H1 (cell line): ENCODE measurements around the gene GRB7. TPM values are rescaled to one million over a fixed set of nuclear protein-coding genes. Genes with fewer than 3 reads are reported as not detected.

Experiments
- CTCF ChIA-PET: fragments of 300-600 bp; sonication (Branson Sonifier 250); formaldehyde crosslinking; loops from one replicate; lab custom pipeline; 2021; ENCODE audit not compliant: partially characterized antibody; lab: Charles Lee
- POLR2A ChIA-PET: fragments of 300-600 bp; sonication (Branson Sonifier 250); formaldehyde crosslinking; loops from one replicate; lab custom pipeline; 2021; ENCODE audit warnings: inconsistent platforms; ENCODE audit not compliant: partially characterized antibody; lab: Charles Lee
- DNase-seq, 2 experiments: peaks; one replicate each; pipeline versions ENCODE4 v3.0.0 to v3.0.0-alpha.2; 2010 to 2022; ENCODE audit warnings: low spot score in 2 of 2, low read depth in 1 of 2, mixed read lengths in 1 of 2
- FAIRE-seq: peaks from 2 replicates; lab custom pipeline; 2011; peaks lifted over from hg19 to GRCh38; lab: Jason Lieb, UNC
- H2AFZ ChIP-seq: 2 replicates; pipeline ENCODE4 v1.8.1; 2012; ENCODE audit warnings: low read length, inconsistent platforms
- H2AK5ac ChIP-seq: 2 replicates; pipeline ENCODE4 v1.6.1; 2013; ENCODE audit warnings: low read depth, low read length
- H2BK120ac ChIP-seq: replicated peaks from 2 replicates; pipeline ENCODE3; 2013; ENCODE audit warnings: low read depth, low read length, inconsistent platforms
- H2BK12ac ChIP-seq: 2 replicates; pipeline ENCODE4 v1.6.1; 2013; ENCODE audit warnings: low read depth, low read length
- H2BK15ac ChIP-seq: 2 replicates; pipeline ENCODE4 v1.6.1; 2013; ENCODE audit warnings: low read length
- H2BK20ac ChIP-seq: 2 replicates; pipeline ENCODE4 v1.6.1; 2013; ENCODE audit warnings: low read length
- H2BK5ac ChIP-seq: 2 replicates; pipeline ENCODE4 v1.6.1; 2013; ENCODE audit warnings: low read depth, low read length
- H3K14ac ChIP-seq: 2 replicates; pipeline ENCODE4 v1.6.1; 2013; ENCODE audit warnings: inconsistent platforms; ENCODE audit not compliant: insufficient read length
- H3K18ac ChIP-seq: 2 replicates; pipeline ENCODE4 v1.6.1; 2013; ENCODE audit warnings: low read length; ENCODE audit errors: extremely low read depth
- H3K23ac ChIP-seq: 2 replicates; pipeline ENCODE4 v1.6.1; 2013; ENCODE audit warnings: inconsistent platforms; ENCODE audit not compliant: insufficient read length
- H3K23me2 ChIP-seq: 2 replicates; pipeline ENCODE4 v1.6.1; 2013; ENCODE audit warnings: low read depth, low read length
- H3K27ac ChIP-seq: 2 replicates; pipeline ENCODE4 v1.6.1; 2011; ENCODE audit warnings: low read depth, low read length, inconsistent platforms
- H3K27me3 ChIP-seq, 4 experiments: replicated peaks in 1 of 4; 1 replicate in 1 of 4; 2 replicates in 3 of 4; pipeline versions ENCODE4 v1.6.1 to v1.8.1; 2011 to 2013; ENCODE audit warnings: low read length in 3 of 4, mild to moderate bottlenecking in 3 of 4, inconsistent platforms in 2 of 4, mixed read lengths in 2 of 4, moderate library complexity in 1 of 4; ENCODE audit not compliant: control insufficient read depth in 3 of 4, insufficient read depth in 3 of 4; ENCODE audit errors: extremely low read depth in 1 of 4
- H3K36me3 ChIP-seq, 4 experiments: 2 replicates each; pipeline versions ENCODE4 v1.6.1 to v1.8.1; 2011 to 2013; ENCODE audit warnings: mild to moderate bottlenecking in 4 of 4, low read length in 3 of 4, moderate library complexity in 2 of 4, control low read depth in 1 of 4, inconsistent platforms in 1 of 4; ENCODE audit not compliant: insufficient read depth in 4 of 4, control insufficient read depth in 2 of 4
- H3K4ac ChIP-seq: replicated peaks from 2 replicates; pipeline ENCODE3; 2013; ENCODE audit warnings: low read length, low read depth, mixed read lengths, inconsistent platforms; ENCODE audit not compliant: insufficient read length
- H3K4me1 ChIP-seq, 4 experiments: replicated peaks in 1 of 4; 1 replicate in 1 of 4; 2 replicates in 3 of 4; pipeline versions ENCODE4 v1.6.1 to v1.8.1; 2011 to 2013; ENCODE audit warnings: low read length in 3 of 4, inconsistent platforms in 2 of 4, mixed read lengths in 1 of 4; ENCODE audit not compliant: insufficient read depth in 4 of 4, control insufficient read depth in 3 of 4
- H3K4me2 ChIP-seq, 2 experiments: 2 replicates each; pipeline versions ENCODE4 v1.6.1 to v1.8.1; 2011 to 2013; ENCODE audit warnings: low read depth in 2 of 2, low read length in 2 of 2, control low read depth in 1 of 2, inconsistent platforms in 1 of 2, mild to moderate bottlenecking in 1 of 2; ENCODE audit not compliant: insufficient read depth in 1 of 2
- H3K4me3 ChIP-seq, 4 experiments: fragments of 200-600, 300-600 bp in 1 of 4; sonication (generic), shearing (Covaris generic), sonication (Bioruptor Twin) in 1 of 4; 2 replicates each; pipeline versions ENCODE4 v1.5.1 to v1.8.1; 2011 to 2016; ENCODE audit warnings: low read length in 4 of 4, low read depth in 3 of 4, control low read depth in 2 of 4, inconsistent platforms in 2 of 4, mild to moderate bottlenecking in 2 of 4, mixed read lengths in 1 of 4, moderate library complexity in 1 of 4; ENCODE audit not compliant: insufficient read depth in 2 of 4; ENCODE audit errors: extremely low read depth in 1 of 4
- H3K56ac ChIP-seq: replicated peaks from 2 replicates; pipeline ENCODE3; 2013; ENCODE audit warnings: low read depth, mild to moderate bottlenecking, mixed read lengths, low read length, inconsistent platforms; ENCODE audit not compliant: insufficient read length
- H3K79me1 ChIP-seq: 2 replicates; pipeline ENCODE4 v1.6.1; 2013; ENCODE audit warnings: low read depth, low read length, control low read depth
- H3K79me2 ChIP-seq, 2 experiments: 2 replicates each; pipeline versions ENCODE4 v1.6.1 to v1.8.1; 2012 to 2013; ENCODE audit warnings: low read length in 2 of 2, mild to moderate bottlenecking in 2 of 2, inconsistent platforms in 1 of 2; ENCODE audit not compliant: insufficient read depth in 2 of 2, control insufficient read depth in 1 of 2
- H3K9ac ChIP-seq, 4 experiments: replicated peaks in 1 of 4; 1 replicate in 1 of 4; 2 replicates in 3 of 4; pipeline versions ENCODE4 v1.6.1 to v1.8.1; 2011 to 2013; ENCODE audit warnings: low read depth in 3 of 4, low read length in 3 of 4, control low read depth in 2 of 4, mild to moderate bottlenecking in 2 of 4, moderate library complexity in 2 of 4, inconsistent platforms in 1 of 4; ENCODE audit errors: extremely low read depth in 1 of 4
- H3K9me3 ChIP-seq, 2 experiments: 2 replicates each; pipeline versions ENCODE4 v1.6.1 to v1.8.1; 2012 to 2013; ENCODE audit warnings: mild to moderate bottlenecking in 2 of 2, moderate library complexity in 2 of 2, control low read depth in 1 of 2, inconsistent platforms in 1 of 2, low read depth in 1 of 2, low read length in 1 of 2, mixed read lengths in 1 of 2; ENCODE audit not compliant: insufficient read depth in 2 of 2
- H4K20me1 ChIP-seq, 2 experiments: replicated peaks in 1 of 2; 2 replicates each; pipeline versions ENCODE3 to v1.8.1; 2011 to 2013; ENCODE audit warnings: inconsistent platforms in 2 of 2, low read length in 2 of 2, mild to moderate bottlenecking in 1 of 2; ENCODE audit not compliant: insufficient read depth in 2 of 2, control insufficient read depth in 1 of 2
- H4K5ac ChIP-seq: 2 replicates; pipeline ENCODE4 v1.6.1; 2013; ENCODE audit warnings: low read length, low read depth, mixed read lengths, inconsistent platforms; ENCODE audit not compliant: insufficient read length
- H4K8ac ChIP-seq: 2 replicates; pipeline ENCODE4 v1.8.0; 2013; ENCODE audit warnings: mild to moderate bottlenecking, moderate library complexity, low read length, inconsistent platforms; ENCODE audit not compliant: insufficient read depth; ENCODE audit errors: extremely low read depth
- H4K91ac ChIP-seq: replicated peaks from 2 replicates; pipeline ENCODE3; 2013; ENCODE audit warnings: low read length, mixed read lengths, inconsistent platforms; ENCODE audit not compliant: insufficient read length
- BRCA1 ChIP-seq: IDR thresholded peaks from 2 replicates; pipeline ENCODE4 v1.6.1; 2012; ENCODE audit warnings: low read depth, low read length, improper control_type of control experiment
- CEBPB ChIP-seq: IDR thresholded peaks from 2 replicates; pipeline ENCODE4 v1.6.1; 2012; ENCODE audit warnings: low read depth, low read length
- CHD2 ChIP-seq: IDR thresholded peaks from 2 replicates; pipeline ENCODE4 v1.6.1; 2012; ENCODE audit warnings: low read length, improper control_type of control experiment
- EZH2 ChIP-seq: fragments of 200-600 bp; sonication (generic); IDR thresholded peaks from 2 replicates; pipeline ENCODE4 v1.7.1; 2012; ENCODE audit warnings: low read depth, mild to moderate bottlenecking, moderate library complexity, low read length, inconsistent platforms; ENCODE audit not compliant: severe bottlenecking
- FOSL1 ChIP-seq: IDR thresholded peaks from 2 replicates; pipeline ENCODE4 v1.6.1; 2011; ENCODE audit warnings: mild to moderate bottlenecking, low read depth, low read length, moderate library complexity; ENCODE audit not compliant: insufficient read depth
- JUND ChIP-seq: IDR thresholded peaks from 2 replicates; pipeline ENCODE4 v1.6.1; 2011; ENCODE audit warnings: mild to moderate bottlenecking, improper control_type of control experiment, low read length
- POLR2A ChIP-seq, 2 experiments: IDR thresholded peaks; 1 replicate in 1 of 2; 2 replicates in 1 of 2; pipeline ENCODE4 v1.6.1; 2011; ENCODE audit warnings: low read depth in 2 of 2, low read length in 2 of 2, mild to moderate bottlenecking in 2 of 2; ENCODE audit errors: control extremely low read depth in 1 of 2
- RBBP5 ChIP-seq: IDR thresholded peaks from 2 replicates; pipeline ENCODE4 v1.7.1; 2012; ENCODE audit warnings: low read depth, mild to moderate bottlenecking, inconsistent platforms, low read length, moderate library complexity, borderline replicate concordance
- SP1 ChIP-seq: IDR thresholded peaks from 2 replicates; pipeline ENCODE4 v1.6.1; 2011; ENCODE audit warnings: low read depth, low read length
- SUZ12 ChIP-seq: fragments of 200-600 bp; sonication (generic); IDR thresholded peaks from 2 replicates; pipeline ENCODE4 v1.6.1; 2012; ENCODE audit warnings: mild to moderate bottlenecking, inconsistent platforms, low read length, moderate library complexity, mixed read lengths
- TAF1 ChIP-seq: IDR thresholded peaks from 2 replicates; pipeline ENCODE4 v1.6.1; 2011; ENCODE audit warnings: mild to moderate bottlenecking, low read depth, low read length
- TAF7 ChIP-seq: optimal IDR thresholded peaks from 2 replicates; pipeline ENCODE3; 2011; ENCODE audit warnings: low read depth, mild to moderate bottlenecking, inconsistent platforms, low read length, moderate library complexity, borderline replicate concordance
- TBP ChIP-seq: IDR thresholded peaks from 2 replicates; pipeline ENCODE4 v1.6.1; 2011; ENCODE audit warnings: low read depth, low read length, improper control_type of control experiment
- TCF12 ChIP-seq: IDR thresholded peaks from 2 replicates; pipeline ENCODE4 v1.6.1; 2011; ENCODE audit warnings: low read depth, mild to moderate bottlenecking, low read length
- WGBS, 2 experiments: shearing (Covaris generic) in 1 of 2; methylation state at CpG; one replicate each; pipeline versions ENCODE4 v1.1.6 to v1.1.7; 2013 to 2015; ENCODE audit warnings: low lambda C conversion rate in 2 of 2, mixed read lengths in 2 of 2, inconsistent platforms in 1 of 2, low coverage in 1 of 2, missing lambda C conversion rate in 1 of 2; ENCODE audit not compliant: insufficient replicate concordance in 2 of 2, insufficient coverage in 1 of 2, insufficient read length in 1 of 2; ENCODE audit errors: extremely low coverage in 1 of 2, missing lambda C conversion rate in 1 of 2; 5-methylcytosine and 5-hydroxymethylcytosine counted together
- polyA plus RNA-seq, 7 experiments: library from polyadenylated mRNA; depleted of rRNA in 3 of 7; stranded (reverse) in 5 of 7; unstranded in 2 of 7; fragments of >200 nt in 5 of 7; fragments of 200-250 nt in 2 of 7; gene quantifications; 1 replicate in 5 of 7; 2 replicates in 1 of 7; 4 replicates in 1 of 7; pipeline versions ENCODE4 v1.2.1 to v1.2.3, GENCODE V29; 2011 to 2013; ENCODE audit warnings: missing spikeins in 2 of 7, mixed read lengths in 2 of 7
- total RNA-seq: library from RNA; stranded (reverse); fragmentation: NEBNext Ultra II Directional; extraction: Animal tissue kit (Norgen Biotek cat#: 25700); gene quantifications from 2 replicates; pipeline ENCODE4 v1.2.1, GENCODE V29; 2021

Gene GRB7
- total and polyA plus RNA-seq, 2 of the 8 experiments (the other 6 are each of a cell fraction or from before 2014, with no cell fraction given): 32.2 to 41.5 TPM

- H2BK5ac ChIP-seq: peak overlapping the region; percentile 20; the same call in 1 of the 2 replicates
- peaks cover 10% of the 10 kb centered on the region; the same call in 1 of the 2 replicates for H3K23me2 ChIP-seq
- H4K20me1 ChIP-seq: no peaks in the 10 kb centered on the region
- no peak for FAIRE-seq
- peak in 1 of 2 experiments; percentile 60 for DNase-seq
- peak overlapping the region; percentile 93 for H2BK12ac ChIP-seq
- H2BK120ac ChIP-seq: no peak overlapping the region
- H2AFZ ChIP-seq: no peak overlapping the region
- H2AK5ac ChIP-seq: no peak overlapping the region
- H3K79me2 ChIP-seq: no peaks in the 10 kb centered on the region
- no peak overlapping the region for H4K91ac ChIP-seq
- peak overlapping the region; percentile 99; the same call in 1 of the 2 replicates for H2BK15ac ChIP-seq
- H3K4me3 ChIP-seq: peak overlapping the region; percentile 30 to 82 (median 74)
- no peaks in the 10 kb centered on the region for H3K9me3 ChIP-seq
- POLR2A ChIA-PET: interaction anchor here (0.6 to 8.1 kb wide), 10 partner anchors 16 to 125 kb away, joined by 3 to 54 read pairs (median 3); partner anchors contain the start of genes ERBB2, MIEN1 and PNMT
- peak overlapping the region; percentile 80 for H4K8ac ChIP-seq
- CTCF ChIA-PET: interaction anchor here (0.9 to 8.2 kb wide), 19 partner anchors 9 to 207 kb away, joined by 3 to 102 read pairs (median 5); partner anchors contain the start of genes ERBB2, MIEN1 and PGAP3
- no peak overlapping the region for H3K27ac ChIP-seq
- H3K36me3 ChIP-seq: no peaks in the 10 kb centered on the region
- H3K18ac ChIP-seq: no peak overlapping the region; the same call in 1 of the 2 replicates
- no peaks in the 10 kb centered on the region; the same call in 1 of the 2 replicates for H3K79me1 ChIP-seq
- no peak overlapping the region for H3K56ac ChIP-seq
- peaks cover 0 to 3% (median 2%) of the 10 kb centered on the region in 4 experiments; a peak in 2 of 7 replicates for H3K27me3 ChIP-seq
- H3K4me1 ChIP-seq: peaks cover 9 to 28% (median 20%) of the 10 kb centered on the region in 4 experiments
- no peak overlapping the region for H2BK20ac ChIP-seq
- WGBS, 2 experiments: 33% methylated on average over 21 of the region's 21 CpGs; no CpG with 5 or more reads in 1 of the 2 experiments
- no peak overlapping the region for H3K14ac ChIP-seq
- H3K9ac ChIP-seq: no peak overlapping the region
- no peak overlapping the region for H4K5ac ChIP-seq
- no peak overlapping the region for H3K23ac ChIP-seq
- H3K4me2 ChIP-seq: peak overlapping the region; percentile 20 to 98
- no peak overlapping the region for H3K4ac ChIP-seq
- TF ChIP-seq RBBP5: no peak
- TF ChIP-seq TBP: no peak
- no peak for TF ChIP-seq SP1
- TF ChIP-seq FOSL1: no peak
- no peak for TF ChIP-seq TAF1
- TF ChIP-seq TAF7: no peak
- TF ChIP-seq TCF12: no peak
- TF ChIP-seq CHD2: no peak
- no peak for TF ChIP-seq POLR2A (IDR thresholded peaks at IDR 0.05; ENCODE audit: control extremely low read depth in 1 of 2, low read depth in 2 of 2, low read length in 2 of 2)
- no peak for TF ChIP-seq CEBPB
- no peak for TF ChIP-seq SUZ12
- no peak for TF ChIP-seq EZH2
- TF ChIP-seq JUND: no peak
- TF ChIP-seq BRCA1: no peak
Observed at GRCh38 chr17:39754958-39755553, 17.3 kb downstream of the GRB7 start.
